CD1c-positive myeloid dendritic cell (primary cell): Measurements from ENCODE around the gene YIPF1.
A peak's percentile ranks its signal among the peaks of the same experiment; 100 is the strongest.
"Not testable (repeated sequence)": the region's sequence is repeated elsewhere in the genome, so short reads cannot be mapped to it uniquely, and the experiment has no call there.

ENCODE experiments used
- DNase-seq: peaks from one replicate; pipeline ENCODE4 v3.0.0-alpha.2; 2016; ENCODE audit errors: extremely low spot score

The YIPF1 gene

DNA sequence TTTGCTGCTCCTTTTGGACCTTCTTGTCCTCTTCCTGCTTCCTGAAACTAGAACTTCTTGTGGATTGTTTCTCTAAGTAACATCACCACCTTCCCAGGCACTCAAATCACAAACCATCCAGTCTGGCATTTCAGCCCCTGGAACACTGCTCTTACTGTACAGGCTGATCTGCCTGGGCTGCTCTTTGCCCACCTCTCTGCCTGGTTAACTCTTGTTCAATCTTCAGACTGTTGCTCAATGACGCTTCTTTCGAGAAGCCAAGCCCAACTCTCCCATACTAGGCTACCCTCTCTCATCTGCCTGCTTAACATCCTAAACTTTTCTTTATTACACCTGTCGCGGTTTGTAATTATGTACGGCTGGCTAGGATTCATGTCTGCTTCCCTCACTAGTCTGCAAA is 5.0 kb upstream of the YIPF1 start:
- DNase-seq, result no peak

DNA sequence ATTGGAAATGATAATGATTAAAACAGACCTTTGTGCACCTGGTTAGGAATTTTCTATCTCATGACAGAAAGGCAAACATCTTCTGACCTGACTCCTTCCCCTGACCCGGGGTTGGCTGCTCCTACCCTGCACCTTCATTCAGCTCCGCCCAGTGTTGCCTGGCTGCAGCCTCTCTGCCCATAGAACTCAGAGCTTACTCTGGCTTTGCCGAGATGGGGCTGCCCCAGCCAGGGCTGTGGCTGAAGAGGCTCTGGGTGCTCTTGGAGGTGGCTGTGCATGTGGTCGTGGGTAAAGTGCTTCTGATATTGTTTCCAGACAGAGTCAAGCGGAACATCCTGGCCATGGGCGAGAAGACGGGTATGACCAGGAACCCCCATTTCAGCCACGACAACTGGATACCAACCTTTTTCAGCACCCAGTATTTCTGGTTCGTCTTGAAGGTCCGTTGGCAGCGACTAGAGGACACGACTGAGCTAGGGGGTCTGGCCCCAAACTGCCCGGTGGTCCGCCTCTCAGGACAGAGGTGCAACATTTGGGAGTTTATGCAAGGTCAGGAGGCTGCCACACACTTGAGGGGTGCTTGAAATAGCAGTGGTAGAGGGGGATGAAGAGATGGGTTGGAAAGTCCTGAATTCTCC is 4.5 kb upstream of the YIPF1 start, which contains the start of gene DIO1:
Gene DIO1, plus strand, starts transcription at position 189 of the 638 bp plus-strand sequence. Its CDS starts 24 bp downstream, at position 213.
- no peak for DNase-seq

DNA sequence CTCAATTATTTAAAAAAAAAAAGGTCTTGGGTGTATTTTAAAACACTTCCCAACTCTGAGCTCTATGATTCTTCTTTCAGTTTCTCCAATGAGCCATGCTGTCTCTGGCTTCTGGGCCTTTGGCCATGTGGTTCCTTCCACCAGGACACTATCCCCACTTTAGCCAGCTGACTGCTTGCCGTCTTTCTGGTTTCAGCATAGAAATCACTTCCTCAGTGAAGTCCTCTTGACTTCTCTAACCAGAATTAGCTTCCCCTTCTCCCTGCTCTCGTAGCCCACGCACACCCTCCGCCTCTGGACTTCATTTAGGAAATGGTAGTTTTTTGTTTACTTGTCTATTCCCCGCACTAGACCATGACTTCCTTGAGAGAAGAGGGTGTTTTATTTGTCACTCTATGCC is 3.3 kb upstream of the YIPF1 start:
- DNase-seq, result peak; percentile 94

DNA sequence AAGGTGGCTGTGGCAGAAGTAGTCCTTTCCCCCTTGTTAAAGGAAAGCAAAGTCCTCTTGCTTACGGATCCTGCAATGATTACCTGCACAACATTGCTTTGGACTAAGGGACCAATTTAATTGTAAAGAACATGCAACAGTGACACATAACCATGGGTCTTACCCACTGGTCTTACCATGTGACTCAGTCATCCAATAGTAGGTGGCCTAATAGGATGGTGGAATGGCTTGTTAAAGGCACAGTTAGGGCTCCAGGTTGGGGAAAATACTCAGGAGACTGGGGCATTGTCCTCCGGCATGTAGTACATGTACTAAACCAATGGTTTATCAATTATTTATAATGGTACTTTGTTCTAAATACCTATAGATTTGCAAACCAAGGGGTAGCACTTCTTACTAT is 2.1 kb upstream of the YIPF1 start:
- no peak for DNase-seq

DNA sequence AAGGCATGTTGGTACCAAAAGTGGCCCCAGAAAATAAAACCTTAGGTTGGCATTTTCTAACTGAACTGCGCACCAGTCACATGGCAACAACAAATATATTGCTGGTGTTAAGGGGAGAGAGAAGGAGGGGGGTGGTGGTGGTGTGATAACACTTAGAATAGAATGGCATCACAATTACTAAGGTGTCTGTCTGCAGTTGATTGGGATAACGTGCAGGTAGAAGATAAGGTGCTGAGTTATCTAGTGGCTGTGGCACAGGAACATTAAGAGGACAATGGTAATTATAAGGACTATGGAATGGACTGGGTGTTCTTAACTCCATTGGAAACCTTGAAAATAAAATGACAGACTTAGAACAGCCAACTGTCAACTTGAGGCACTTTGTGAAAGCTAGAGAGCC is 1.4 kb upstream of the YIPF1 start:
- no peak for DNase-seq

DNA sequence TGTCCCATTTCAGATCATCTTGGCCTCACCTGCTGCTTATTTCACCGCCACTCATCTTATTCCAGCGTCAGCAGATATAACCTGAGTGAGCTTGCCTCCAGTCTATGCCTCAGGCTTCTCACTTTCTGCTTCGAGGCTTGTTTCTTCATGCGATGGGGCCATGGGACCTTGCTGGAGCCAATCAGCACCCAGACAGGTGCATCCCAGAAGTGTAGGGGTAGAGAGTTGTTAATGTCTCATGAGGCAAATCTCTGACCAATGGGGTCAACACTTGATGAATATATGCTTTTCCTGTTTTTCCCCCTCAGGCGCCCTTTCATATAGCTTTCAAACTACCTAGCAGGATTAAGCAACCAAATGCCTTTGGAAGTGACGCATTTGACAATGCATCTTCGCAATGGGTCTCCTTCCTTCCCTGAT is 935 bp upstream of the YIPF1 start:
- no peak for DNase-seq

DNA sequence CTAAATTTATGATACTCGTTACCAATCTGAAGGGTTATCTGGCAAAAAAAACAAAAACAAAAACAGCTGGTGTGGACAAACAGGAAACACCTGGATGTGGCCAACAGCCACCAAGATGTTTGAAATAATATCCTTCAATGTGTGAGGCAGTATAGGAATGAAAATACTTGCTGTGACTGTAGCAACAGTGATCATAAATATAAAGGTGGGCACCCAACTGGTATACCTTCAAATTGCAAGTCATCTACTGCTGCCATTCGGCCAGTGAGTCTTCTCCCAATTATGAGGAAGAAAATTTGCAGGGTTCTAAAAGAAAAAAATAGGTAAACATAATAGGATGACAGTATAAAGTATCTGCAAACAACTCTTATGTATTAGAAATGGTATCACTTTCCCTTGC is 916 bp downstream of the YIPF1 start:
- no peak for DNase-seq

DNA sequence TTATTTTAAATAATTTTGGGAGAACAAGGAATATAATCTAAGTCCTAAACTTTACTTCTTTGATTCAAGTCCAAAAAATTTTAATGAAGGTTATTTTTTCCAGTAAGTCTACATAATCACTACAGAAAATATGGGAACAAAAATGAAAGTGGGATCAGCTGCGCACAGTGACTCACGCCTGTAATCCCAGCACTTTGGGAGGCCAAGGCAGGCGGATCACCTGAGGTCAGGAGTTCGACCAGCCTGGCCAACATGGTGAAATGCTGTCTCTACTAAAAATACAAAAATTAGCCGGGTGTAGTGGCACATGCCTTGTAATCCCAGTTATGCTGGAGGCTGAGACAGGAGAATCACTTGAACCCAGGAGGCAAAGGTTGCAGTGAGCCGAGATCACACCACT is 6.0 kb downstream of the YIPF1 start:
- not testable (repeated sequence) for DNase-seq

DNA sequence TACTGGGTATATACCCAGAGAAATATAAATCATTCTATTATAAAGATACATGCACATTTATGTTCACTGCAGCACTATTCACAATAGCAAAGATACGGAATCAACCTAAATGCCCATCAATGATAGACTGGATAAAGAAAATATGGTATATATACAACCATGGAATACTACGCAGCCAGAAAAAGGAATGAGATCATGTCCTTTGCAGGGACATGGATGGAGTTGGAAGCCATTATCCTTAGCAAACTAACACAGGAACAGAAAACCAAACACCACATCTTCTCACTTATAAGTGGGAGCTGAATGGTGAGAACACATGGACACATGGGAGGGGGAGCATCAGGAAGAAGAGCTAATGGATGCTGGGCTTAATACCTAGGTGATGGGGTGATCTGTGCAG is 7.7 kb downstream of the YIPF1 start:
- DNase-seq, result not testable (repeated sequence)

DNA sequence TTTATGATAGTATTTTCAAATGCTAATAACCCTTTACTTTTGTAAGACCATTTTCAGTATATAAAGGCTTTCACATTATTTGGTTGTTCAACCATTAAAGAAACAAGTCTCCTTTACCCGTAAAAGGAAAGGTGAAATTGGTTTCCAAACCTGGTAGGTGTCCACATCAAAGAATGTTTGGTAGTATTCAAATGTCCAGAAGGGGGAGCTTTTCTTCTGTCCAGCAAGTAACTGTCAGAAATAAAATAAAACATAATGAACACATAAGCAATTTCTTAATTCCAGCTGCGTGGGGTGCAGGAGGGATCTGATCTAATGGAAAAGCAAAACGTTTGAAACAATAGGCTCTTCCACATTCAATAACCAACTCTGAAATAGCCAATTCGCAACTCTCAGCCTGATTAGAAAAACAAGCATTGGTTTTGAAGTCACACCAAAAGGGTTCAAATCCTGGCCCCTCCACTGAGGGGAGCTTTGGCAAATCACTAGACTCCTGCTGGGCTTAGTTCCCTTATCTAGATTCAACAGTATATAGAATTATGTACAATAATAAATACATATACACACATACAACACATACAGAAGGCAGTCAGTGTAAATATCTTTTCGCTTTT is 11.0 kb downstream of the YIPF1 start:
- peak; percentile 67 for DNase-seq

DNA sequence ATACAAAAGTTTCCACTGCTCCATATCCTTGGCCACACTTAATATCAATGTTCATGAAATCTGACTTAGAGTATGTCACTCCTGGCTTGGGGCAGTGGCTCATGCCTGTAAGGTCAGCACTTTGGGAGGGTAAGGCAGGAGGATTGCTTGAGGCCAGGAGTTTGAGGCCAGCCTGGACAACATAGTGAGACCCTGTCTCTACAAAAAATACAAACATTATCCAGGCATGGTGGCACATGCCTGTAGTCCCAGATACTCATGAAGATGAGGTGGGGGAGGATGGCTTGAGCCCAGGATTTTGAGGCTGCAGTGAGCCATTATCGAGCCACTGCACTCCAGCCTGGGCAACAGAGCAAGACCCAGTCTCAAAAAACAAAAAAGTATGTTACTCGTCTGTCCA is 14.4 kb downstream of the YIPF1 start:
- DNase-seq, result not testable (repeated sequence)

DNA sequence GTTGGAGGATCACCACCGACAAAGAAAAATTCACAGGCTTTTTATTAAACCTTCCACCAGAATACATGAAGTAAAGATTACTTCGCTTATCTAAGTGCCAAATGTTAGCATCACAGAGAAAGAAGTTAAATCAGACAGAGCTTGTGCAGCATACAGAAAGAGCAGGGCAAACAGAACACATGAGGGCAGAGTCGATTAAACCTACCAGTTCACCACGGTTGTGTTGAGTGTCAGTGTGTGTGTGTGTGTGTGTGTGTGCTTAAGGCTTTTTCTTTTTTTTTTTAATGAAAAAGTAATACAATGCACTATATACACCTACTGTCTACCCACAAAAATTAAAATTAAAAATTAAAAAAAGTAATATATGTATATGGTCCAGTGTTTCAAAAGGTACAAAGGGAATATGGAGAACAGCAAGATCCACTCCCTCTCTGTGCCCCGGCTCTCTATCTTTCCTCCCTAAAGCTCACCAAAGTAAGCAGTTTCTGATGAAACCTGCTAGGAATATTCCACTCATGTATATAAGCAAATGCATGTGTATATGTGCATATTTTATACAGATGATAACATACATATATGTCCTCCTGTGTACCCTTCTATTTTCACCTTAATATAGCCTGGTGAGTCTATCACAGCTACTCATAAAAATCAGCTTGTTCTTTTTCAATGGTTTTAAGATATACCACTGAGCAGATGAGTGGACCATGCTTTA is 17.7 kb downstream of the YIPF1 start:
- DNase-seq, result no peak

DNA sequence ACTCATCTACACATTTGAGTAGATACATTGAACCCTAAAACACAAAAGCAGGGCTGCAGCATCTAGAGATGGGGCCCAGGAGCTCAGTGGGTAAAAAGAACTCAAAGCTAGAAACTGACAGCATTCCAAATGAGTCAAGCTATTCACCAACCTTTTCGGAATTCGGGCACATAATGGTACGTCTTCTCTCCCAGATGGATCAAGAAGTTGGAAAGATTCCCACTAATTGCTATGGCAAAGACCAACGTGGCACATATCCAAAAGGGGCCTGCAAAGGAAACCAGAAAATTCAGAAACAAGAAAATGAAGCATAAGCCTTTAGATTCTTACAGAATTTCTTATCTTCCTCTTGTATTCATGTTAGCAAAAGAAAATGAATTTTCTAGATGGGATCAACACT is 18.4 kb downstream of the YIPF1 start:
- no peak for DNase-seq

DNA sequence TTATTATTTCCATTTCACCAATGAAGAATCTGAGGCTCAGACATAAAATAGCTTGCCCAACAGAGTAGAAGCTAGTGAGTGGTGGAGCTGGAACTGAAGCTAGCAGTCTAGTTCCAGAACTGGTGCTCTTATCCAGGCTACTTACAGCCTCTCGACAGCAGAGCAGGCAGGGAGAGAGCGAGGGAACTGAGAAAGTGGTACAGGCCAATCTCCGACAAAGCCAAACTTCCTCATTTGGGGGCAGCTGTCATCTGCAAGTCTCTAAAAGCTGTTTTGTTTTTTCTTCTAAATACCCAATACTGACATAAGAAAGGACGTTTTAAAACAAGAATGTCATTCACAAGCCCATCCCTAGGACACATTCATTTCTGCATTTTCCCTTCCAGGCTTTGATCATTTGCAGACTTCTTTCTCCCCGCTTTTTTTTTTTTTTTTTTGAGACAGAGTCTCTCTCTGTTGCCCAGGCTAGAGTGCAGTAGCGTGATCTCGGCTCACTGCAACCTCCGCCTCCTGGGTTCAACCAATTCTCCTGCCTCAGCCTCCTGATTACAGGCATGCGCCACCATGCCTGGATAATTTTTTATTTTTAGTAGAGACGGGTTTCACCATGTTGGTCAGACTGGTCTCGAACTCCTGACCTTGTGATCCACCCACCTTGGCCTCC is 20.0 kb downstream of the YIPF1 start:
- peak; percentile 48 for DNase-seq

DNA sequence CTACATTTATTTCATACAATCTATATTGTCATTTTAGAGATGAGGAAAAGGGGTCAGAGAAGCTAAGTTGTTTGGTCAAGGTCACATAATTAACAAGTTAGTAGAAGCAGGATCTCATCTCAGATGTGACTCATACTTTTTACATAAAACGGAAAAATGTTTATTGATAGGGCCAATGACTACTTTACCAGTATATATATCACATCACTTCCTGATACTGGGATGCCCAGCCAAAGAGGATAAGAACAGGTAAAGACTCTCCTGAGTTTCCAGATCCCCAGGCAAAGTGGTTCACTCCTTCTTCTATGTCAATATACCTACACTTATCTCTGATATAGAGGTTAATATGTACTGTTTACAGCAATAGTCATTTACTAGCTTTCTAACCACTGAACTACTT is 21.0 kb downstream of the YIPF1 start:
- DNase-seq, result no peak

DNA sequence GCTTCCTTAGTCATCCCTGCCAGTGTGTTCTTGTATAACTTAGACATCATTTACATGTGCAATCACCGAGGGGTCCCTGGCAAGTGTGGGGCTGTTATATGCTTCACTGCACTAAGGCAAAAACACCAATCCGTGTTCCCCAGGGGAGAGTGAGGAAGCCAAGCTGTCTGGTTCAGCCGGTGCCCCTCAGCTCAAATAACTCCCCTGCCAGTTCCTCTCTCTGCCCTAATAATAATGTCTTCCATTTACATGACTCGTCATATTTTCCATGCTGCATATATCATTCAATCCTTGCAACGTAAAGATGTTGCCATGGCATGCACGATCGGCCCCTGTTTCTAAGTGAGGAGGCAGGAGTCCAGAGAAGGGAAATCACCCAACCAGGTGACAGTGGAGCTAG is 27.1 kb downstream of the YIPF1 start:
- DNase-seq, result no peak

DNA sequence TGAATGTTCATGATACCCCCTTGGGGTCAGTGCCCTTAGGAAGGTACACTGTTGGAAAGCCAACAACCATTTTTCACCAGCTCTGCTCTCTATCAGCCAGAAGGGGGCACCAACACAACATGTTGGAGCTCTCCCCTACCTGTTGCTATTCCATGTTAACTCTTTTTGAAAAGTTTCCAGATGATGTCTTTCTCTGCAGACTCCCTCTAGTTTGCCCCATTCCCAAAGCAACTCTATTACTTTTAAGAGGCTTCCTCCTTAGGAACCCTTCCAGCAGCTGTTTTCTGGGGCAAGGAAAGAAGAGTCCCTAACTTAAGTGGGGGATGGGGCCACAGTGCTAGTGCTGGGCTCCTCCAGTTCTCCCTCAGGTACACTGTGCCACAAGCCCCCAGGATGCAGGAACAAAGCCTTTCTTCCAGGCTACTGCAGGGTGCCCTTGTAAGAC is 28.6 kb downstream of the YIPF1 start:
- DNase-seq, result peak; percentile 60

DNA sequence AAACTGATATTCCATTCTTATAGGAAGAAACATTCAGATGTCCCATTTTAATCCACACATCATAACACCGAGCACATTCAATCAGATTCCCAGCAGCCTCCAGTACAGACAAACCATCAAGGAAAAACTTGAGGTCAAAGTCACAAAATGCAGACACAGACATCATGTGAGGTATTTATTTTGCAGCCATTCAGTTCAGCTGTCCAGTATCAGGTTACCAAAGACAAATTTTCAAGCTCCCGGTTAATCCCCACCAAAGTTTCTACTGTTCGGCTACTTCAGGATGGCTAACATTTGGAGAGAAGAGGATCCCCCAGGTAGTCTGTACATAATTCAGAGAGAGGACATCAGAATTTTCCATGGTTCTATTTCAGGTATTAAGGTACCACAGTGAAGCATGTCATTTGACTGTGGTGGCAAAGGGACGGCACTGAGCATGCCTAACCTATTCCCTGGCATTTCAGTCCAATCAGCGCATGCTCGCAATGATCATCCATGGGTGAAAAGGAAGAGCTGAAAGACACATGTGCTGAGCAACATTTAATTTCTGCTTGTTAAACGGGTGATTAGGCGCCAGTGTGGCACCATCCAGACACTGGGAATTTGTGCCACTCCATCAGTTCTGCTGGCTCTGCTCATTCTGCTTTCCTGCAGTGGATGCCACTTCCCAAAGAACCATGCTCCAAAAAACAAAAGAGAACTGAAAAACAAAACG is 37.9 kb downstream of the YIPF1 start:
- DNase-seq, result no peak

DNA sequence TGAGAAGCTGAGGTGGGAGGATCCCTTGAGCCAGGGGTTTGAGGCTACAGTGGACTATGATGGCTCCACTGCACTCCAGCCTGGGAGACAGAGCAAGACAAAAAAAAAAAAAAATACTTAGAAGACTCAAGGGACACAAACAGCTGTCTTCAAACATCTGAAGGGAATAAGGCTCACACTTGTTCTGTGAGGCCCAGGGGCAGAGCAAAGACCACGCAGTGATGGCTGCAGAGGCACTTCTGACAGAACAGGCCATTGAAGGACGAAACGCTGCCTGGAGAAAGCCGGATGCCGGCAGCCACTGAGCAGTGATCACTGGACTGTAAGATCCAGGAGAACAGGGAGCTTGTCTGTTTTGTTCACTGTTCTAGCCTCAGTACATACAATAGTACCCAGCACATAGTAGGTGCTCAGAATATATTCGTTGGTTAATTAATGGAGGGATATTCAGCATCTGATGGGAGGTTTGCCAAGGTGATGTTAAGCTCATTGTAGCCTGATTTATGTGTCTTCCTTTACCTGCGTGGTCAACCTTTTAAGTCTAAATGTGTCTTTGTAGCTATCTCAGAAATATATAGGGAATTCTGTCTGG is 39.4 kb downstream of the YIPF1 start:
- no peak for DNase-seq

DNA sequence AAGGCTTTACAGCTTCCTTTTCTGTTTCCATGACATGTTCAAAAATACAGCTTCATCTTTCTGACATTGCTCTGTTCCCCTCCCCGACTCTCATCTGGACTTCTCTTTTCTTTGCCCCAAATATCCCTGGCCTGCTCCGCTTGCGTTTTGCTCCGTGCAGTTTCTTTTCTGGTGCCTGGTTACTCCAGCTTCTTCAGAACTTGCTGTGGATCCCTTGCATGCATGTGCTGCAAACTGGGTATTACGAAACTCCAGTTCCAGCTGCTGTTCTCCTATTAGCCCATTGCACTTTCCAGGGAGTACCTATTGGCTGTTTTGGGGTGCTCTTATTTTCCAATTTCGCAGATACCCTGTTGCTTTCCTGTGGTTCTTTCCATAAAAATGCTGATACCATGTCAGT is 41.6 kb downstream of the YIPF1 start:
- DNase-seq, result no peak

DNA sequence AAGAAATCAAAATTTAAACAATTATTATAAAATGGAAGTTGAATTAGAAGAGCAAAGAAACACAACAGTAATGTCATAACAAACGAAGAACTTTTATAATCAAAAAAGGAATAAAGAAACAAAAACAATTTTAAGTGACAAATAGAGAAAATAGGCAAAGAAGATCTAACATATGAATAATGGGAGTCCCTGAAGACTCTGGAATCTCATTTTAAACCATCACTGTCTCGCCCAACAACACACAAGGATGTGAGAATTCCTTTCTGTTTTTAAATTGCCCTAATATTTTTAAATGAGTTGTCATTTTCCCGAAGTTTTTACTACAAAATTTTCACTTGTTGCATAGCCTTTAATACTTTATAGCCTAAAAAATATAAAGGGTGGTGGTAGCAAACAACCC is 47.2 kb downstream of the YIPF1 start:
- no peak for DNase-seq

DNA sequence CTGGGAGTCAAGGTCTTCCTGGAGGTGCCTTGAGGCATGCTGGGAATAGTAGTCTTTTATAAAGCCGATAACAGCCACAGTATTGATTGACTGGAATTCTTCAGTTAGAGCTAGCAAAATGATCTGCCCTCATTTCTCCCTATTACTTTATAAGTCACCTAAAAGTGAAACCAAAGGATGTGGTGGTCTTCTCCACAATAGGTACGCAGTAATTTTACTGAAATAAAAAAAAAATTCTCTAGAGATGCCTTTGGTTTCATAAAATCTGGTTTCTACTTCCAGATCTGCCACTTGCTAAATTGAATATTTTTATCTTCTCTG is 51.0 kb downstream of the YIPF1 start:
- DNase-seq, result no peak
